Keratinocyte (primary cell): ENCODE measurements around the gene ZNG1F.
"Not testable (repeated sequence)": the region's sequence is repeated elsewhere in the genome, so short reads cannot be mapped to it uniquely, and the experiment has no call there.

Experiments used
- CTCF ChIP-seq, 3 experiments: IDR thresholded peaks in 1 of 3; conservative IDR thresholded peaks in 1 of 3; optimal IDR thresholded peaks in 1 of 3; 2 replicates in 2 of 3; 3 replicates in 1 of 3; pipeline versions ENCODE3 to v1.5.1; 2011; ENCODE audit warnings: low read length in 3 of 3, mild to moderate bottlenecking in 3 of 3, moderate library complexity in 2 of 3, control low read depth in 1 of 3, inconsistent platforms in 1 of 3; ENCODE audit not compliant: insufficient read depth in 2 of 3; ENCODE audit errors: extremely low read depth in 1 of 3
- EZH2 ChIP-seq: IDR thresholded peaks from one replicate; pipeline ENCODE4 v1.6.1; 2012; ENCODE audit warnings: inconsistent platforms, mild to moderate bottlenecking, low read length, moderate library complexity

- not testable (repeated sequence) for TF ChIP-seq CTCF (optimal IDR thresholded peaks at IDR 0.05 in 1 of 3, IDR thresholded peaks at IDR 0.05 in 1 of 3, conservative IDR thresholded peaks at IDR 0.05 in 1 of 3; ENCODE audit: extremely low read depth in 1 of 3, insufficient read depth in 2 of 3, low read length in 3 of 3); EZH2
Observed at GRCh38 chr9:41094010-41094773, 94.9 kb downstream of the ZNG1F start.
